Activated CD4-positive, alpha-beta memory T cell treated with anti-CD3 and anti-CD28 coated beads for 36 hours (primary cell): Measurements from ENCODE around the gene KCND3. TPM values are rescaled to one million over a fixed set of nuclear protein-coding genes. Genes with fewer than 3 reads are reported as not detected.

Experiments used
- CTCF ChIA-PET: fragments of 350-600 bp; sonication (Branson Sonifier 250); formaldehyde crosslinking; loops from one replicate; lab custom pipeline; 2021; ENCODE audit warnings: antibody characterized with exemption, inconsistent platforms; lab: Charles Lee
- POLR2A ChIA-PET: fragments of 350-600 bp; sonication (Branson Sonifier 250); formaldehyde crosslinking; loops from one replicate; lab custom pipeline; 2021; ENCODE audit warnings: antibody characterized with exemption; lab: Charles Lee
- DNase-seq: peaks from one replicate; pipeline ENCODE4 v3.0.0-alpha.2; 2020
- H3K27ac Mint-ChIP-seq: one replicate; pipeline ENCODE4 v1.8.0; 2021; ENCODE audit warnings: mixed read lengths
- H3K27me3 Mint-ChIP-seq: one replicate; pipeline ENCODE4 v1.8.0; 2021; ENCODE audit warnings: mixed read lengths
- H3K36me3 Mint-ChIP-seq: one replicate; pipeline ENCODE4 v1.8.0; 2021; ENCODE audit warnings: mixed read lengths
- H3K4me1 Mint-ChIP-seq: one replicate; pipeline ENCODE4 v1.8.0; 2021; ENCODE audit warnings: low read depth, mixed read lengths
- H3K4me3 Mint-ChIP-seq: one replicate; pipeline ENCODE4 v1.8.0; 2021; ENCODE audit warnings: mild to moderate bottlenecking, mixed read lengths
- H3K9me3 Mint-ChIP-seq: one replicate; pipeline ENCODE4 v1.8.0; 2021; ENCODE audit warnings: mixed read lengths
- intact Hi-C: fragments of 100-400 bp; cut with micrococcal nuclease; formaldehyde crosslinking; loops from one replicate; pipeline ENCODE4 v1.15.1; 2023
- total RNA-seq, 2 experiments: library from RNA; stranded (reverse); gene quantifications; one replicate each; pipeline ENCODE4 v1.2.3, GENCODE V29; 2021

The KCND3 gene
- total RNA-seq, 2 experiments from 2014 or later, result not detected

DNA sequence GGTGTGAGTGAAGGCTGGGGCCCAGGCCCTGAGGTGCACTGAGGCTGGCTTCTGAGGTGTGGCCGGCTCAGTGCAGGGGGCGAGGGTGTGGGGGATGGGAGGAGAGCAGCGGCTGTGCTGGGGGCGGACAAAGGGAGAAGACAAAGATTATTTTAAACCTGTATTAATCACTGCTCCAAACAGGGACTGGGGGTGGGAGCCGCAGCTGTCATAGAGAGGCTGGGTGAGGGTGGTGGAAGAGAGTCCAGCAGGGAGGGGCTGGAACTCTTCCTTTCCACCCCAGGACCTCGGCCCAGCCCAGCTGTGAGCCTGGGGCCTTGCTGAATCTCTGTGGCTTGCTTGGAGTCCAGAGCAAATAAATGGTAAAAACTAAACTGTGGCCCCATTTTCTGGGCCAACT is 106.9 kb downstream of the KCND3 start:
- H3K4me3 Mint-ChIP-seq, result no peak overlapping the region
- CTCF ChIA-PET, result no interaction called here
- H3K36me3 Mint-ChIP-seq, result no peaks in the 10 kb centered on the region
- POLR2A ChIA-PET, result no interaction called here
- no peaks in the 10 kb centered on the region for H3K4me1 Mint-ChIP-seq
- DNase-seq, result no peak
- no peak overlapping the region for H3K27ac Mint-ChIP-seq
- H3K9me3 Mint-ChIP-seq, result no peaks in the 10 kb centered on the region
- H3K27me3 Mint-ChIP-seq, result peaks cover 29% of the 10 kb centered on the region
- intact Hi-C loops, result no loop called here

DNA sequence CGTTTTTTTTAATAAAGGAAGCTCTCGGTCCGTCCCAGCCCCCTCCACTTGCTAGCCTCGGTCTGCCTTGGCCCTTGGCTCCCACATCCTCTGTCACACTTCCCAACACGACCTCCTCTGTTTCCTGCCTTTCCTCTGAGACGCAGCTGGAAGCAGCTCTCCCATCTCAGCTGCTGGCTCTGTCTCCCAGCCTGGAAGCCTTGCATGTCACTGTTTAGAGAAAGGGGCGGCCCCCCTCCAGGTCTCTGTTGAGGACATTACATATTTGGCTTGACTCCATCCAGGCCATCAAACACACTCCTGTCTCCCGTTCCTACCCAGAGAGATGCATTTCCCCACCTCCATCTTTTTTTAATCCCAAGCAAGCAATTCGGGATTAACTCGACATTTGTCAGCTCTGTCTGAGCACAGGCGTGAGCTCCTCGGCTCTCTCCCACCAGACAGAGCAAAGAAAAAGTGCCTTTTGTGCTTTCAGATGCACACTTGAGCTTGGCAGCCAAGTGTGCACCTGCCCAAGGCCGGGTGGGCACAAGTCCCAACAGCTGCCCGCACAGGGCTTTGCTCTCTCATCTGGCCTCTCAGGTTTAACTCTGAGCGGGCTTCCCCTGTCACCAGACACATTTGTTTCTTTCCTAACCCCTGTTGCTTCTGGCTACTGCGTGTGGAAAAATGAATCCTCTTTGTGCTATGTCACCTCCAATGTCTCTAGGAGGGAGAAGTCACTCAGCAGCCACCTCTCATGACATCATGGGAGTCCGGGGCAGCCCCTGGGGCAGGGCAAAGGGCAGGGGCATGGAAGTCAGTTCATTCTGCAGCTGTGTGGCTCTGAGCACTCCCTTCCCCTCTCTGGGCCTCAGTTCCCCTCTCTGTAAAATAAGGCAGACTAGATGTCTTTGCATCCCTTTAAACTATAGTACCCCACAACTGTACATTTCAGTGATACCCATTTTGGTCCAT is 108.3 kb downstream of the KCND3 start:
- DNase-seq, result no peak
- intact Hi-C loops, result no loop called here
- Mint-ChIP-seq H3K4me3 (no peak overlapping the region), H3K4me1 (no peaks in the 10 kb centered on the region), H3K27ac (no peak overlapping the region), H3K36me3 (no peaks in the 10 kb centered on the region), H3K9me3 (no peaks in the 10 kb centered on the region), H3K27me3 (peaks cover 29% of the 10 kb centered on the region)
- POLR2A ChIA-PET, result no interaction called here
- CTCF ChIA-PET, result interaction anchor here (1.3 kb wide), 1 partner anchor 12 kb away, joined by 3 read pairs; no protein-coding TSS in a partner anchor

DNA sequence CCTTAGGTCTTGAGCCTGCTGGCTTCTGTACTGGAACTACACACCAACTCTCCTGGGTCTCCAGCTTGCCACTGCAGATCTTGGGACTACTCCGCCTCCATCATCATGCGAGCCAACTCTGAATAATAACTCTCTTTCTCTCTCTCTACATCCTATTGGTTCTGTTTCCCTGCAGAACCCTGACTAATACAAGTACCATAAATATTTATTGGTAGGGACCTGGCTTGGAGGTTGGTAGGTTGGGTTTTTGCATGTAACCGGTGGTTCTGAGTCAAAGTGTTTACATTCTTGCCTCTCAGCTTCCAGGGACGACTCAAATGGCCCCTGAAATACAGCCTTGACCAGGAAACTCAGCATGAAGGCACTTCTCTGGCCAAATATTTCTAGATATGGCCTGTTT is 110.4 kb downstream of the KCND3 start:
- intact Hi-C loops, result no loop called here
- no peaks in the 10 kb centered on the region for H3K4me1 Mint-ChIP-seq
- DNase-seq, result no peak
- no peaks in the 10 kb centered on the region for H3K9me3 Mint-ChIP-seq
- H3K4me3 Mint-ChIP-seq, result no peak overlapping the region
- ChIA-PET POLR2A (no interaction called here), CTCF (no interaction called here)
- H3K36me3 Mint-ChIP-seq, result no peaks in the 10 kb centered on the region
- H3K27ac Mint-ChIP-seq, result no peak overlapping the region
- H3K27me3 Mint-ChIP-seq, result peaks cover 30% of the 10 kb centered on the region

DNA sequence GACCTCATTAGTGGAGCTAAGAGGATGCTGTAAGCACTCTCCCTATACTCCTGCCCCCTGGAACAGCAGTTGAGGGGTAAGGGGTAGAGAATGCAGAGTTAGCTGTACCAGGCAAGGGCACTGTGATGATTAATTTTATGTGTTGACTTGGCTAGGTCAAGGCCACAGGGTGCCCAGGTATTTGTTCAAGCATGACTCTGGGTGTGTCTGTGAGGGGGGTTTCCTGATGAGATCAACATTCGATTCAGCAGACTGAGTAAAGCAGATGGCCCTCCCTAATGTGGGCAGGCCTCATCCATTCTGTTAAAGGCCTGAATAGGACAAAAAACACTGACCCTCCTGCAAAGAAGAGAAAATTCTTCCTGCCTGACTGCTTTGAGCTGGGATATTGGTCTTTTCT is 110.8 kb downstream of the KCND3 start:
- Mint-ChIP-seq H3K4me1 (no peaks in the 10 kb centered on the region), H3K9me3 (no peaks in the 10 kb centered on the region), H3K27ac (no peak overlapping the region), H3K36me3 (no peaks in the 10 kb centered on the region), H3K27me3 (peaks cover 28% of the 10 kb centered on the region), H3K4me3 (no peak overlapping the region)
- POLR2A ChIA-PET, result no interaction called here
- CTCF ChIA-PET, result no interaction called here
- no peak for DNase-seq
- intact Hi-C loops, result no loop called here

DNA sequence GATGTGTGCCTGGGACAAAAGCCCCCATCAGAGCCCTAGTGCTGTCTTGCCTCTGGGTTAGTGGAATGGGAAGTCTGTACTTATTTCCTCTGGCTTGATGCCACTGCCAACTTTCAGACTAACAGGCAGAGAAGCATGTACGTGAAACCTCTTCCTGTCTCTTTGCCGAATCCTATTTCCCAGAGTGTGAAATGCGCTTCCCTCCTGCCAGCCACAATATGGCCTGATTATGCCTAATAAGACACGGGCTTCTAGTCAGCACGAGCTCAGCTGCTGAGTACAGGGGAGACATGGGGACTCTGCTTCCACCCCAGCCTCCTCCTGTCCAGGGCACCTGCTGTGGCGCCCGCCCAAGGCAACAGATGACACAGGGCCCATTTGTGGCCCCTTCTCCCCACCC is 111.4 kb downstream of the KCND3 start:
- no peaks in the 10 kb centered on the region for H3K4me1 Mint-ChIP-seq
- no peak overlapping the region for H3K27ac Mint-ChIP-seq
- ChIA-PET CTCF (no interaction called here), POLR2A (no interaction called here)
- no peaks in the 10 kb centered on the region for H3K9me3 Mint-ChIP-seq
- intact Hi-C loops, result no loop called here
- no peaks in the 10 kb centered on the region for H3K36me3 Mint-ChIP-seq
- DNase-seq, result no peak
- peaks cover 26% of the 10 kb centered on the region for H3K27me3 Mint-ChIP-seq
- H3K4me3 Mint-ChIP-seq, result no peak overlapping the region

DNA sequence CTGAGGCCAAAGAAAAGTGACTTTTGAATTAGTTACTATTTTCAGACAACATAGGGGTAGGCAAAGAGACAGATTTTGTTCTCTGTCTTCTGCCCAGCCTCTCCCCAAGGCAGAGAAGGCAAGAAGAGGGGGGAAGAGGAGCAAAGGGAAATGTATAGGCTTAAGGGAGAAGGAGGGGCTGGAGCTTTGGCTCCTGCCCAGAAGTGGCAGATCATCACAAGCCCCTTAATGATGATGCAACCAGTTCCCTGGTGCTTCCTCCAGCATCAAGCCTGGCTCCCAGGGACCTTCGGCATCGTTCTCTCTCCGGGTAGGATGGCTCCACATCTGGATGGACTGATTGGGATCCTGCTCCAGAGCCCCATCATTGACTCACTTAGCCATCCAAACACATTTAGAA is 112.8 kb downstream of the KCND3 start:
- no peaks in the 10 kb centered on the region for H3K4me1 Mint-ChIP-seq
- ChIA-PET CTCF (no interaction called here), POLR2A (no interaction called here)
- H3K9me3 Mint-ChIP-seq, result no peaks in the 10 kb centered on the region
- no peaks in the 10 kb centered on the region for H3K36me3 Mint-ChIP-seq
- H3K27me3 Mint-ChIP-seq, result peaks cover 21% of the 10 kb centered on the region
- H3K27ac Mint-ChIP-seq, result no peak overlapping the region
- DNase-seq, result no peak
- H3K4me3 Mint-ChIP-seq, result no peak overlapping the region
- intact Hi-C loops, result no loop called here

DNA sequence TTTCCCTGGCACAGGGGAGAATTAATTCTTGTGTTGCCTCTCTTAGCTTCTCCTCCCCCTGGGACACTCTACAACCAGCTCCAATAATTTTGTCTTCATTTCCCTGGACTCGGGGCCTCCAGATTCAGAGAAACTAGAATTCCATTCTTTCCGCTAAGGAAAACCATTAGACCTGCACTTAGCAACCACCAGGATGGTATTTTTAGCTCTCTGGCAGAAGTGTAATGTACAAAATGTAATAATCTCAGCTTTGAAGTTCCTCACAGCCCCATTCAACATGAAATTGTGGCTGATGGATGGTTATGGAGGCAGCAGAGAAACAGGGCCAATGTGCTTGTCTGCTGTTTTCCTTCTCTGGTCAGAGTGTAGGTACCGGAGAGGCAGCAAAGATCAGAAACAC is 113.8 kb downstream of the KCND3 start:
- H3K9me3 Mint-ChIP-seq, result no peaks in the 10 kb centered on the region
- CTCF ChIA-PET, result no interaction called here
- no peaks in the 10 kb centered on the region for H3K36me3 Mint-ChIP-seq
- POLR2A ChIA-PET, result no interaction called here
- no peak overlapping the region for H3K27ac Mint-ChIP-seq
- no peaks in the 10 kb centered on the region for H3K4me1 Mint-ChIP-seq
- H3K4me3 Mint-ChIP-seq, result no peak overlapping the region
- no peak for DNase-seq
- H3K27me3 Mint-ChIP-seq, result peaks cover 16% of the 10 kb centered on the region
- intact Hi-C loops, result no loop called here

DNA sequence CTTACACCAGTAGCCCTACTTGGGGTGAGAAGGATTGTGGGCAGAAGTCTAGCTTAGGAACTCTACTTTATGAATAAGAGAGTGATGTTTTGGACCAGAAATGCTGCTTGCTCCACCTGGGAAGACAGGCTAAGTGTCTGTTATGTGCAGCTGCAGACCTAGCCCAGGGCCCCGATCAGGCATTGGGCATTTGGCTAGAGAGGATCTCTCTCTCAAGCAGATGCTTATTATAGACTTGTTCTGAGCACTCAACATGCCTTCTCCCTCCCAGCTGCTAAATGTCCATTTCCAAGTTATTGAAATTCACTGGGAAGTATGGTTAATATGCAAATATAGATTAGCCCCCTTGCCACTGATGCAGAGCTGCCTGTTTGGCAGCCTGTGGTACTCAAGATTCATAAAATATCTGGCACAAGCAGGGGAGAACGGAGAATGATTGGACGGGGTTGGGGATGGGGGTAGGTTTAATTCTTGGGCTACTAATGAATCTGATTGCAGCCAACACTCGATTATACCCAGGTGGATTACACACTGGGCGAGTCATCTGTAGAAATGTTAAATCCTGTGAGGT is 115.9 kb downstream of the KCND3 start:
- Mint-ChIP-seq H3K9me3 (no peaks in the 10 kb centered on the region), H3K4me1 (no peaks in the 10 kb centered on the region), H3K27me3 (peaks cover 12% of the 10 kb centered on the region), H3K36me3 (no peaks in the 10 kb centered on the region), H3K4me3 (no peak overlapping the region), H3K27ac (no peak overlapping the region)
- DNase-seq, result no peak
- intact Hi-C loops, result no loop called here
- ChIA-PET CTCF (no interaction called here), POLR2A (no interaction called here)

DNA sequence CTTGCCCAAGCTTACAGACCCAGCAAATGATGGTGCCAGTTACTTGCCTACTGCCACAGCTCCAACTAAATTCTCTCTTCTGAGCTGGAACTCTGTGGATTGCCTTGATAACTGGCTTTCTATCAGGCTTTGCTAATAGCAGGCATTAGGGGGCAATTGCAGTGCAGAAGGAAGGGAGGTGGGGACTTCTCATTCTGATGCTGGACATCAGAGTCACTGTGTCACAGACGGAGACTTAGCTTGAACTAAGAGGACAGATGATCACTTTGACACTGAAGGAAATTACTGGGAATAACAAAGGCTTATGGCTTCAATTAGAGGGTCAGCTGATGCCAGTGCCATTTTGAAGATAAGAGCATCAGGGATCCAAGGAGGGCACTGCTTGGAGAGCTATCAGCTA is 119.3 kb downstream of the KCND3 start:
- Mint-ChIP-seq H3K9me3 (no peaks in the 10 kb centered on the region), H3K4me1 (no peaks in the 10 kb centered on the region), H3K27me3 (peaks cover 2% of the 10 kb centered on the region), H3K36me3 (no peaks in the 10 kb centered on the region), H3K4me3 (no peak overlapping the region), H3K27ac (no peak overlapping the region)
- CTCF ChIA-PET, result interaction anchor here (1.2 kb wide), 1 partner anchor 11 kb away, joined by 3 read pairs; no protein-coding TSS in a partner anchor
- DNase-seq, result no peak
- intact Hi-C loops, result no loop called here
- POLR2A ChIA-PET, result no interaction called here

DNA sequence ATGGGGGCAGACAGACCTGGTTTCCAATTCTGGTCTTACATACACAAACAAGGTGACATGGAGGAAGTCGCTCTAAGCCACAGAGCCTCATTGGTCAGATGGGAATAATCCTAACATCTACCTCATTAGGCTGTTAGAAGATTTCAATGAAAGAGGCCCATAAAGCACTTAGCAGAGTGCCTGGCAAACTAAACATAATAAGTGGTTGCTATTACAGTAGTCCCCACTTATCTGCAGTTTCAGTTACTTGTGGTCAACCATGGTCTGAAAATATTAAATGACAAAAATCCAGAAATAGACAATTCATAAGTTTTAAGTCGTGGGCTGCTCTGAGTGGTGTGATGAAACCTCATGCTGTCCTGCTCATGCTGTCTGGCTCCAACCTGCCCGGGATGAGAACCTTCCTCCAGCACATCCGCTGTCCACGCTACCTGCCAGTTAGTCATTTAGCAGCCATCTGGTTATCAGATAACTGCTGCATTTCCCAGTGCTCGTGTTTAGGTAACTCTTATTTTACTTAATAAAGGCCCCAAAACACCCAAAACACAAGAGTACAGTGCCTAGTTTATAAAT is 121.5 kb downstream of the KCND3 start:
- ChIA-PET POLR2A (no interaction called here), CTCF (no interaction called here)
- Mint-ChIP-seq H3K27ac (no peak overlapping the region), H3K9me3 (no peaks in the 10 kb centered on the region), H3K4me1 (peaks cover 3% of the 10 kb centered on the region), H3K27me3 (peaks cover 13% of the 10 kb centered on the region), H3K36me3 (no peaks in the 10 kb centered on the region), H3K4me3 (no peak overlapping the region)
- DNase-seq, result no peak
- intact Hi-C loops, result no loop called here

DNA sequence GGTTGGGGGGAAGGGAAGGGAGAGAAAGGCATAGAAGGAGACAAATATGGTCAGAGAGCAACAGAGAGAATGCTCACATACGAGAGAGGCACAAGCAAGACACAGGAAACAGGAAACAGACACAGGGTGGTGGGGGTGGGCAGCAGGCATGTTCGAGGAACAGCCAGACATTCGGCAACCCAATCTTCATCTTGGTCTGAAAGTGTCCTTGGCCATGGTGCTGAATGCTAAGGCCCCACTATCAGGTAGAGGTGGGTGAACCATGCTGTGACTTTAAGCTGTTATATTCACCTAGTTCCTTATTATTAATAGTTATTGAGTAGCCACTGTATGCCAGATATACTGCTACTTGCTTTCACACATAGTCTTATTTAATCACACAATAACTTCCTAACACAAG is 124.6 kb downstream of the KCND3 start:
- CTCF ChIA-PET, result no interaction called here
- no peaks in the 10 kb centered on the region for H3K9me3 Mint-ChIP-seq
- H3K27ac Mint-ChIP-seq, result no peak overlapping the region
- intact Hi-C loops, result no loop called here
- peaks cover 22% of the 10 kb centered on the region for H3K27me3 Mint-ChIP-seq
- POLR2A ChIA-PET, result no interaction called here
- no peak overlapping the region for H3K4me3 Mint-ChIP-seq
- H3K4me1 Mint-ChIP-seq, result peaks cover 3% of the 10 kb centered on the region
- no peaks in the 10 kb centered on the region for H3K36me3 Mint-ChIP-seq
- DNase-seq, result peak; percentile 20

DNA sequence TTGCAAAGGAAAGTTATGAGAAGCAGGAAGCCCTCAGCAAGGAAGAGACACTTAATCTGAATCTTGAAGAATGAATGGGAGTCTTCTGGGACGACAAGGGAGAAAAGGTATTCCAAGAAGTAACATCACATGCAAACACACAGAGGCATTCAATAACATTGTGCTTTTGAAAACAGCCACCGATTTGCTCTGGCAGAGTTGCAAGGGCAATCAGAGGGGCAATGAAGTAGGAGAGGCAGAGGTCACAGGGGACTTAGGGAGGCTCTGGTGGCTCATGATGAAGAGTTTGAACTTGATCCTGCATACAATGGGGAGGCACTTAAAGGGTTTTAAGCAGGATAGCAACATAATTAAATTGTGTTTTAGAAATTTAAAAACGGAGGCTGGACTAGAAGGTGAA is 126.1 kb downstream of the KCND3 start:
- ChIA-PET POLR2A (no interaction called here), CTCF (no interaction called here)
- no peaks in the 10 kb centered on the region for H3K9me3 Mint-ChIP-seq
- H3K36me3 Mint-ChIP-seq, result no peaks in the 10 kb centered on the region
- no peak overlapping the region for H3K4me3 Mint-ChIP-seq
- H3K27ac Mint-ChIP-seq, result no peak overlapping the region
- H3K4me1 Mint-ChIP-seq, result peaks cover 3% of the 10 kb centered on the region
- H3K27me3 Mint-ChIP-seq, result peaks cover 22% of the 10 kb centered on the region
- DNase-seq, result no peak
- intact Hi-C loops, result no loop called here
